H9 (cell line): Measurements from ENCODE around the gene OR6N1. TPM values are rescaled to one million over a fixed set of nuclear protein-coding genes. Genes with fewer than 3 reads are reported as not detected.

Source experiments
- DNase-seq: peaks from one replicate; pipeline ENCODE4 v3.0.0-alpha.2; 2017
- H2AFZ ChIP-seq: one replicate; pipeline ENCODE4 v1.6.1; 2013; ENCODE audit warnings: mild to moderate bottlenecking, low read length, control low read depth, moderate library complexity
- H2AK5ac ChIP-seq: 2 replicates; pipeline ENCODE4 v1.6.1; 2013; ENCODE audit warnings: low read length, control low read depth, mixed read lengths; ENCODE audit not compliant: insufficient read length
- H2BK120ac ChIP-seq: one replicate; pipeline ENCODE4 v1.6.1; 2013; ENCODE audit warnings: low read depth, mild to moderate bottlenecking, low read length, control low read depth, inconsistent platforms; ENCODE audit not compliant: poor library complexity, severe bottlenecking
- H2BK12ac ChIP-seq: 2 replicates; pipeline ENCODE4 v1.6.1; 2013; ENCODE audit warnings: low read length, control low read depth, mixed read lengths, low read depth; ENCODE audit not compliant: insufficient read length
- H2BK15ac ChIP-seq: 2 replicates; pipeline ENCODE4 v1.6.1; 2013; ENCODE audit warnings: low read depth, low read length, control low read depth
- H2BK20ac ChIP-seq: one replicate; pipeline ENCODE4 v1.6.1; 2013; ENCODE audit warnings: low read depth, mild to moderate bottlenecking, low read length, control low read depth, inconsistent platforms; ENCODE audit not compliant: poor library complexity, severe bottlenecking
- H2BK5ac ChIP-seq: 2 replicates; pipeline ENCODE4 v1.6.1; 2013; ENCODE audit warnings: low read length, control low read depth, mixed read lengths; ENCODE audit not compliant: insufficient read length
- H3K14ac ChIP-seq: 2 replicates; pipeline ENCODE4 v1.6.1; 2013; ENCODE audit warnings: low read length, control low read depth; ENCODE audit not compliant: insufficient read depth
- H3K18ac ChIP-seq: 2 replicates; pipeline ENCODE4 v1.6.1; 2013; ENCODE audit warnings: low read depth, mild to moderate bottlenecking, mixed read lengths, low read length, control low read depth; ENCODE audit not compliant: insufficient read length
- H3K23ac ChIP-seq: 2 replicates; pipeline ENCODE4 v1.6.1; 2013; ENCODE audit warnings: low read length, control low read depth, mixed read lengths, low read depth; ENCODE audit not compliant: insufficient read length
- H3K23me2 ChIP-seq: 2 replicates; pipeline ENCODE4 v1.6.1; 2013; ENCODE audit warnings: low read depth, mild to moderate bottlenecking, mixed read lengths, low read length, control low read depth; ENCODE audit not compliant: insufficient read length, poor library complexity, severe bottlenecking
- H3K27ac ChIP-seq: 2 replicates; pipeline ENCODE4 v1.5.1; 2013; ENCODE audit warnings: low read length, control low read depth, mixed read lengths, low read depth; ENCODE audit not compliant: insufficient read length
- H3K27me3 ChIP-seq: 2 replicates; pipeline ENCODE4 v1.6.1; 2013; ENCODE audit warnings: low read length, control low read depth, inconsistent platforms; ENCODE audit not compliant: insufficient read depth
- H3K4ac ChIP-seq: 2 replicates; pipeline ENCODE4 v1.6.1; 2013; ENCODE audit warnings: low read depth, mild to moderate bottlenecking, control low read depth, inconsistent platforms, low read length, moderate library complexity
- H3K4me1 ChIP-seq: 2 replicates; pipeline ENCODE4 v1.6.1; 2013; ENCODE audit warnings: low read length, control low read depth, inconsistent platforms; ENCODE audit not compliant: insufficient read depth
- H3K4me2 ChIP-seq: 2 replicates; pipeline ENCODE4 v1.6.1; 2013; ENCODE audit warnings: low read length, control low read depth, mixed read lengths; ENCODE audit not compliant: insufficient read length, insufficient read depth
- H3K56ac ChIP-seq: 2 replicates; pipeline ENCODE4 v1.6.1; 2013; ENCODE audit warnings: low read depth, mild to moderate bottlenecking, mixed read lengths, low read length, control low read depth; ENCODE audit not compliant: insufficient read length
- H3K79me1 ChIP-seq: 2 replicates; pipeline ENCODE4 v1.6.1; 2013; ENCODE audit warnings: low read depth, mild to moderate bottlenecking, moderate library complexity, low read length, control low read depth, inconsistent platforms; ENCODE audit not compliant: insufficient read depth, poor library complexity, severe bottlenecking
- H3K79me2 ChIP-seq: 2 replicates; pipeline ENCODE4 v1.6.1; 2013; ENCODE audit warnings: low read length, control low read depth, inconsistent platforms; ENCODE audit not compliant: insufficient read depth
- H3K9ac ChIP-seq: 2 replicates; pipeline ENCODE4 v1.6.1; 2013; ENCODE audit warnings: low read length, control low read depth, mixed read lengths; ENCODE audit not compliant: insufficient read length; ENCODE audit errors: extremely low read depth
- H3K9me3 ChIP-seq: one replicate; pipeline ENCODE4 v1.6.1; 2013; ENCODE audit warnings: low read depth, low read length, inconsistent platforms; ENCODE audit not compliant: control insufficient read depth
- H3T11ph ChIP-seq: one replicate; pipeline ENCODE4 v1.6.1; 2013; ENCODE audit warnings: mild to moderate bottlenecking, low read length, control low read depth, inconsistent platforms
- H4K20me1 ChIP-seq: one replicate; pipeline ENCODE4 v1.6.1; 2013; ENCODE audit not compliant: control insufficient read depth, insufficient read length, insufficient read depth
- H4K5ac ChIP-seq: 2 replicates; pipeline ENCODE4 v1.6.1; 2013; ENCODE audit warnings: low read depth, mild to moderate bottlenecking, mixed read lengths, low read length, control low read depth; ENCODE audit not compliant: insufficient read length
- H4K8ac ChIP-seq: replicated peaks from 2 replicates; pipeline ENCODE4 v1.6.1; 2013; ENCODE audit warnings: low read length, control low read depth, mixed read lengths, low read depth; ENCODE audit not compliant: insufficient read length
- H4K91ac ChIP-seq: 2 replicates; pipeline ENCODE4 v1.6.1; 2013; ENCODE audit warnings: low read depth, mild to moderate bottlenecking, moderate library complexity, mixed read lengths, low read length, control low read depth; ENCODE audit not compliant: insufficient read length
- H3K27ac Mint-ChIP-seq, 3 experiments: 2 replicates in 2 of 3; 3 replicates in 1 of 3; pipeline ENCODE4 v1.8.0; 2020 to 2021; ENCODE audit warnings: mixed read lengths in 3 of 3, mild to moderate bottlenecking in 1 of 3, moderate library complexity in 1 of 3
- H3K27me3 Mint-ChIP-seq: 2 replicates; pipeline ENCODE4 v1.8.0; 2021; ENCODE audit warnings: low read depth, mild to moderate bottlenecking, moderate library complexity, mixed read lengths
- H3K36me3 Mint-ChIP-seq, 3 experiments: 2 replicates in 2 of 3; 3 replicates in 1 of 3; pipeline ENCODE4 v1.8.0; 2020 to 2021; ENCODE audit warnings: low read depth in 3 of 3, mixed read lengths in 3 of 3; ENCODE audit not compliant: insufficient read depth in 1 of 3
- H3K4me1 Mint-ChIP-seq, 2 experiments: 2 replicates each; pipeline ENCODE4 v1.8.0; 2020; ENCODE audit warnings: mixed read lengths in 2 of 2
- H3K4me3 Mint-ChIP-seq, 2 experiments: 2 replicates in 1 of 2; 3 replicates in 1 of 2; pipeline ENCODE4 v1.8.0; 2020 to 2021; ENCODE audit warnings: mild to moderate bottlenecking in 2 of 2, mixed read lengths in 2 of 2, moderate library complexity in 1 of 2
- H3K9me3 Mint-ChIP-seq, 2 experiments: 2 replicates in 1 of 2; 3 replicates in 1 of 2; pipeline ENCODE4 v1.8.0; 2020; ENCODE audit warnings: mild to moderate bottlenecking in 2 of 2, mixed read lengths in 2 of 2, moderate library complexity in 1 of 2
- WGBS: extraction: QIAGEN DNeasy Blood & Tissue Kit; methylation state at CpG from one replicate; pipeline ENCODE4 v1.1.7; 2013; ENCODE audit warnings: missing lambda C conversion rate, low lambda C conversion rate, mixed read lengths; ENCODE audit not compliant: insufficient read length; ENCODE audit errors: extremely low coverage; 5-methylcytosine and 5-hydroxymethylcytosine counted together
- total RNA-seq: library from RNA; stranded (reverse); gene quantifications from 2 replicates; pipeline ENCODE4 v1.2.1, GENCODE V29; 2021
- TF ChIP-seq, protein P1 (sequence below): fragments of 200-600 bp; sonication (generic); conservative IDR thresholded peaks from 3 replicates; pipeline ENCODE4 v1.8.0; 2021; ENCODE audit warnings: antibody characterized with exemption, mild to moderate bottlenecking

OR6N1 gene
- total RNA-seq, 1 experiment from 2014 or later: not detected

DNA sequence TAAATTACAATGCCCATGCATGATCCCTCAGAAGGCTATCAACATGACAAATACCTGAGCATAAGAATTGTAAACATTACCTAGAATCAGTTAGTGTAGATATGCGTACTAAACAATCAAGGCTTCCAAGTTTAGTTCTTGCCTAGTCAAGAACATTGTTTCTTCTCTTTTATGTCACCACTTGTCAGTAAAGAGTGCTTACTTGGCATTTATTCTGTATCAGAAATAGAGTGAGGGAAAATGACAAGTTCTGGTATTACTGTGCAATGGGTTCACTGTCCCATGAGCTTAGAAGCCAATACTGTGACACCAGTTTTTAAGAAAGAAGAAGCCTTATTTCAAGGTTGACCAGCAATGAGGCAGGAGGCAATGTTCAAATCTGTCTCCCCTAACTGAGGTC, 31.7 kb upstream of the OR6N1 start:
- H3K79me1 ChIP-seq: no peaks in the 10 kb centered on the region
- H3K56ac ChIP-seq: no peak overlapping the region
- Mint-ChIP-seq H3K27me3 (peaks cover 2% of the 10 kb centered on the region; the same call in 1 of the 2 replicates), H3K36me3 (no peaks in the 10 kb centered on the region), H3K27ac (no peak overlapping the region), H3K4me1 (no peaks in the 10 kb centered on the region), H3K9me3 (no peaks in the 10 kb centered on the region), H3K4me3 (no peak overlapping the region)
- no peak overlapping the region for H3K14ac ChIP-seq
- no peak overlapping the region for H2BK12ac ChIP-seq
- no peak overlapping the region for H2BK5ac ChIP-seq
- H3K4me1 ChIP-seq: no peaks in the 10 kb centered on the region
- no peak overlapping the region for H4K91ac ChIP-seq
- H3K27ac ChIP-seq: no peak overlapping the region
- H2AFZ ChIP-seq: no peak overlapping the region
- no peaks in the 10 kb centered on the region for H3K27me3 ChIP-seq
- H3K18ac ChIP-seq: no peak overlapping the region
- H2BK15ac ChIP-seq: no peak overlapping the region
- WGBS: no CpG with 5 or more reads among the region's 1 CpG
- H4K5ac ChIP-seq: no peak overlapping the region
- H3K23me2 ChIP-seq: no peaks in the 10 kb centered on the region
- no peaks in the 10 kb centered on the region for H3K79me2 ChIP-seq
- no peak overlapping the region for H3T11ph ChIP-seq
- H2AK5ac ChIP-seq: no peak overlapping the region
- TF ChIP-seq, protein P1, sequence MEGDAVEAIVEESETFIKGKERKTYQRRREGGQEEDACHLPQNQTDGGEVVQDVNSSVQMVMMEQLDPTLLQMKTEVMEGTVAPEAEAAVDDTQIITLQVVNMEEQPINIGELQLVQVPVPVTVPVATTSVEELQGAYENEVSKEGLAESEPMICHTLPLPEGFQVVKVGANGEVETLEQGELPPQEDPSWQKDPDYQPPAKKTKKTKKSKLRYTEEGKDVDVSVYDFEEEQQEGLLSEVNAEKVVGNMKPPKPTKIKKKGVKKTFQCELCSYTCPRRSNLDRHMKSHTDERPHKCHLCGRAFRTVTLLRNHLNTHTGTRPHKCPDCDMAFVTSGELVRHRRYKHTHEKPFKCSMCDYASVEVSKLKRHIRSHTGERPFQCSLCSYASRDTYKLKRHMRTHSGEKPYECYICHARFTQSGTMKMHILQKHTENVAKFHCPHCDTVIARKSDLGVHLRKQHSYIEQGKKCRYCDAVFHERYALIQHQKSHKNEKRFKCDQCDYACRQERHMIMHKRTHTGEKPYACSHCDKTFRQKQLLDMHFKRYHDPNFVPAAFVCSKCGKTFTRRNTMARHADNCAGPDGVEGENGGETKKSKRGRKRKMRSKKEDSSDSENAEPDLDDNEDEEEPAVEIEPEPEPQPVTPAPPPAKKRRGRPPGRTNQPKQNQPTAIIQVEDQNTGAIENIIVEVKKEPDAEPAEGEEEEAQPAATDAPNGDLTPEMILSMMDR: no peak
- no peak overlapping the region for H3K23ac ChIP-seq
- no peaks in the 10 kb centered on the region for H4K20me1 ChIP-seq
- no peak overlapping the region for H3K9ac ChIP-seq
- H2BK120ac ChIP-seq: no peak overlapping the region
- H3K4me2 ChIP-seq: no peak overlapping the region
- DNase-seq: no peak
- no peaks in the 10 kb centered on the region for H3K9me3 ChIP-seq
- no peak overlapping the region for H2BK20ac ChIP-seq
- H3K4ac ChIP-seq: no peak overlapping the region
- H4K8ac ChIP-seq: no peak overlapping the region
